ENCODE results near the gene TNS1. TPM values are rescaled to one million over a fixed set of nuclear protein-coding genes. Genes with fewer than 3 reads are reported as not detected.

TNS1 gene
- total and polyA plus RNA-seq, 10 of the 15 experiments (the other 5 are each of a cell fraction or from before 2014, with no cell fraction given): 0.05 to 0.44 TPM; not detected in 8

DNA sequence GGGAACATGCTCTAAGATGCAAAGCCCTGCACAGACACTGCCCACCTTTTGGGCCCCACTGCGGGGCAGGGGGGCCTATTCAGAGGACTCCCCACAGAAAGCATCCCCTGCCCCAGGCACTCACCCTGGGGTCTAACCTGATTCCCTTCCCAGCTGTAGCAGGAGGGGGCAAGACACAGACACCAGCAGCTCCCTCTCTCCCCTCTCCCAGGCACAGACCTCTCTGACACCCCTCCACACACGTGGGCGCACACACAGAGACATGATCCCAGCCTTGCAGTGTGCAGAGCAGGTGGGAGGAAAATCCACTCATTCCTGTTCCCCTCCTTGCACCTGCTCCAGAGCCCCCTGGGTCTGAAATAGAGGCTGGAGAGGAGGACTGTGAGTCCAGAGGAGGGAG, 10.7 kb downstream of the TNS1 start:
- Histone ChIP-seq H3K27me3 (replicated peaks in 1 of 2; ENCODE audit: control insufficient read depth in 2 of 2, insufficient read depth in 2 of 2, low read length in 1 of 2) (no peaks in the 10 kb centered on the region; a peak in 1 of 4 replicates), H2AFZ (ENCODE audit: control insufficient read depth, low read depth, low read length) (no peak overlapping the region), H3K4me3 (no peak overlapping the region), H3K27ac (ENCODE audit: control insufficient read depth, insufficient read depth) (no peak overlapping the region), H3K36me3 (ENCODE audit: control insufficient read depth in 2 of 2, insufficient read depth in 2 of 2, low read length in 1 of 2) (no peaks in the 10 kb centered on the region), H3K9ac (ENCODE audit: control insufficient read depth, insufficient read depth, low read length) (no peak overlapping the region), H3K79me2 (ENCODE audit: control insufficient read depth, insufficient read depth, low read length) (no peaks in the 10 kb centered on the region), H3K9me3 (replicated peaks; ENCODE audit: control insufficient read depth, insufficient read depth, low read length) (no peaks in the 10 kb centered on the region), H3K4me2 (ENCODE audit: control insufficient read depth, insufficient read depth) (no peak overlapping the region), H4K20me1 (ENCODE audit: control insufficient read depth, insufficient read depth) (peaks cover 2% of the 10 kb centered on the region; the same call in 1 of the 2 replicates), H3K4me1 (ENCODE audit: control insufficient read depth, insufficient read depth, low read length) (no peaks in the 10 kb centered on the region)
- ChIA-PET RAD21 (ENCODE audit: unreplicated experiment) (no interaction called here), POLR2A (no interaction called here), CTCF (interaction anchor here (1.2 kb wide), 1 partner anchor 203 kb away, joined by 5 read pairs; no protein-coding TSS in a partner anchor), SMC1A (ENCODE audit: uncharacterized antibody, unreplicated experiment) (interaction anchor here (1.8 kb wide), 1 partner anchor 206 kb away, joined by 3 read pairs; no protein-coding TSS in a partner anchor)
- TF ChIP-seq CREB1 (IDR thresholded peaks at IDR 0.05; ENCODE audit: low read depth): no peak
- no peak for TF ChIP-seq NFYB (IDR thresholded peaks at IDR 0.05; ENCODE audit: insufficient read depth, low read depth, low read length)
- TF ChIP-seq, protein P1, sequence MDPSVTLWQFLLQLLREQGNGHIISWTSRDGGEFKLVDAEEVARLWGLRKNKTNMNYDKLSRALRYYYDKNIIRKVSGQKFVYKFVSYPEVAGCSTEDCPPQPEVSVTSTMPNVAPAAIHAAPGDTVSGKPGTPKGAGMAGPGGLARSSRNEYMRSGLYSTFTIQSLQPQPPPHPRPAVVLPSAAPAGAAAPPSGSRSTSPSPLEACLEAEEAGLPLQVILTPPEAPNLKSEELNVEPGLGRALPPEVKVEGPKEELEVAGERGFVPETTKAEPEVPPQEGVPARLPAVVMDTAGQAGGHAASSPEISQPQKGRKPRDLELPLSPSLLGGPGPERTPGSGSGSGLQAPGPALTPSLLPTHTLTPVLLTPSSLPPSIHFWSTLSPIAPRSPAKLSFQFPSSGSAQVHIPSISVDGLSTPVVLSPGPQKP (IDR thresholded peaks at IDR 0.05; ENCODE audit: low read depth, low read length): no peak
- TF ChIP-seq JUND (IDR thresholded peaks at IDR 0.05; ENCODE audit: low read depth, low read length): no peak
- no peak for TF ChIP-seq ESRRA (IDR thresholded peaks at IDR 0.05; ENCODE audit: low read length)
- intact Hi-C loops (cut with micrococcal nuclease; ENCODE audit: unreplicated experiment): no loop called here
- BruUV-seq (replicated peaks): no TSS peak
- DNase-seq (ENCODE audit: low read depth, low spot score) (no peak), ATAC-seq (no peak), FAIRE-seq (no peak)
- 15% methylated on average over 3 of the region's 3 CpGs for WGBS (ENCODE audit: insufficient coverage, insufficient replicate concordance, low lambda C conversion rate, missing lambda C conversion rate)
- in situ Hi-C loops (cut with MboI): no loop called here

DNA sequence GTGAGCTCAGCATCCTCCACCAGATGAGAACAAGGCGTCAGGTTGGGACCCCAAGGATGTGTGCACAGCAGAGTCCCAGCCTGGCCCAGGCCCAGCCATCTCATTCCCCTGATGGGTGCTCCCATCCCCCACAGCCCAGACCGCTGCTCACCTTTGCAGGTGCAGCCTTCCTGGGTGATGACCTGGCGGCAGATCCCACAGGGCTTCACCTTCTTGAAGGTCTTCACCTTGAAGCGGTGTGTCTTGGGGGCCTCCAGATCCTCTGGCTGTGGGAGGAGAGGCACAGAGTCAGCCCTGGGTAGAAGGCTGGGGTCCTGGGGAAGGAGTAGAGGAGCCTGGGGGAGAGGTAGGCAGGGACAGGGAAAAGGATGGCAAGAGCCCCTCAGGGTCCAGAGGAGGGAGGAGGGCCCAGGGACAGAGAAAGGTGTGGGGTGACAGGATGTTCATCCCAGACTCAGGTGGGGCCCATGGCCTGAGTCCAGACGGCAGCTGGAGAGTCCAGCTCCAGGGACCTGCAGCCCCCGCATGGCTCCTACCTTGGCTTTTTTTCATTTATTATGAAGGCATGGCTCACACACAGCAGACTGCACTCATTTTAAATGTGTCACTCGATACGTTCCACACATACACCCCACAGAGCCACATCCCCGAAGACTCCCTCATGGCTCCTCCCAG, 11.9 kb downstream of the TNS1 start:
- Histone ChIP-seq H3K4me3 (no peak overlapping the region), H3K36me3 (ENCODE audit: control insufficient read depth in 2 of 2, insufficient read depth in 2 of 2, low read length in 1 of 2) (no peaks in the 10 kb centered on the region), H2AFZ (ENCODE audit: control insufficient read depth, low read depth, low read length) (no peak overlapping the region), H3K4me1 (ENCODE audit: control insufficient read depth, insufficient read depth, low read length) (no peaks in the 10 kb centered on the region), H3K79me2 (ENCODE audit: control insufficient read depth, insufficient read depth, low read length) (no peaks in the 10 kb centered on the region), H3K4me2 (ENCODE audit: control insufficient read depth, insufficient read depth) (no peak overlapping the region), H3K9ac (ENCODE audit: control insufficient read depth, insufficient read depth, low read length) (no peak overlapping the region), H3K27ac (ENCODE audit: control insufficient read depth, insufficient read depth) (no peak overlapping the region), H3K9me3 (replicated peaks; ENCODE audit: control insufficient read depth, insufficient read depth, low read length) (no peaks in the 10 kb centered on the region), H4K20me1 (ENCODE audit: control insufficient read depth, insufficient read depth) (peaks cover 2% of the 10 kb centered on the region; the same call in 1 of the 2 replicates), H3K27me3 (replicated peaks in 1 of 2; ENCODE audit: control insufficient read depth in 2 of 2, insufficient read depth in 2 of 2, low read length in 1 of 2) (no peaks in the 10 kb centered on the region; a peak in 1 of 4 replicates)
- ChIA-PET SMC1A (ENCODE audit: uncharacterized antibody, unreplicated experiment) (no interaction called here), POLR2A (no interaction called here), RAD21 (ENCODE audit: unreplicated experiment) (no interaction called here), CTCF (no interaction called here)
- no peak for ATAC-seq
- FAIRE-seq: no peak
- intact Hi-C loops (cut with micrococcal nuclease; ENCODE audit: unreplicated experiment) (no loop called here), in situ Hi-C loops (cut with MboI) (no loop called here)
- DNase-seq (ENCODE audit: low read depth, low spot score): no peak
- WGBS (ENCODE audit: insufficient coverage, insufficient replicate concordance, low lambda C conversion rate, missing lambda C conversion rate): 12% methylated on average over 9 of the region's 9 CpGs
- BruUV-seq (replicated peaks): no TSS peak
- TF ChIP-seq, protein P2, sequence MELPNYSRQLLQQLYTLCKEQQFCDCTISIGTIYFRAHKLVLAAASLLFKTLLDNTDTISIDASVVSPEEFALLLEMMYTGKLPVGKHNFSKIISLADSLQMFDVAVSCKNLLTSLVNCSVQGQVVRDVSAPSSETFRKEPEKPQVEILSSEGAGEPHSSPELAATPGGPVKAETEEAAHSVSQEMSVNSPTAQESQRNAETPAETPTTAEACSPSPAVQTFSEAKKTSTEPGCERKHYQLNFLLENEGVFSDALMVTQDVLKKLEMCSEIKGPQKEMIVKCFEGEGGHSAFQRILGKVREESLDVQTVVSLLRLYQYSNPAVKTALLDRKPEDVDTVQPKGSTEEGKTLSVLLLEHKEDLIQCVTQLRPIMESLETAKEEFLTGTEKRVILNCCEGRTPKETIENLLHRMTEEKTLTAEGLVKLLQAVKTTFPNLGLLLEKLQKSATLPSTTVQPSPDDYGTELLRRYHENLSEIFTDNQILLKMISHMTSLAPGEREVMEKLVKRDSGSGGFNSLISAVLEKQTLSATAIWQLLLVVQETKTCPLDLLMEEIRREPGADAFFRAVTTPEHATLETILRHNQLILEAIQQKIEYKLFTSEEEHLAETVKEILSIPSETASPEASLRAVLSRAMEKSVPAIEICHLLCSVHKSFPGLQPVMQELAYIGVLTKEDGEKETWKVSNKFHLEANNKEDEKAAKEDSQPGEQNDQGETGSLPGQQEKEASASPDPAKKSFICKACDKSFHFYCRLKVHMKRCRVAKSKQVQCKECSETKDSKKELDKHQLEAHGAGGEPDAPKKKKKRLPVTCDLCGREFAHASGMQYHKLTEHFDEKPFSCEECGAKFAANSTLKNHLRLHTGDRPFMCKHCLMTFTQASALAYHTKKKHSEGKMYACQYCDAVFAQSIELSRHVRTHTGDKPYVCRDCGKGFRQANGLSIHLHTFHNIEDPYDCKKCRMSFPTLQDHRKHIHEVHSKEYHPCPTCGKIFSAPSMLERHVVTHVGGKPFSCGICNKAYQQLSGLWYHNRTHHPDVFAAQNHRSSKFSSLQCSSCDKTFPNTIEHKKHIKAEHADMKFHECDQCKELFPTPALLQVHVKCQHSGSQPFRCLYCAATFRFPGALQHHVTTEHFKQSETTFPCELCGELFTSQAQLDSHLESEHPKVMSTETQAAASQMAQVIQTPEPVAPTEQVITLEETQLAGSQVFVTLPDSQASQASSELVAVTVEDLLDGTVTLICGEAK (IDR thresholded peaks at IDR 0.05; ENCODE audit: borderline replicate concordance): no peak
- TF ChIP-seq, protein P3, sequence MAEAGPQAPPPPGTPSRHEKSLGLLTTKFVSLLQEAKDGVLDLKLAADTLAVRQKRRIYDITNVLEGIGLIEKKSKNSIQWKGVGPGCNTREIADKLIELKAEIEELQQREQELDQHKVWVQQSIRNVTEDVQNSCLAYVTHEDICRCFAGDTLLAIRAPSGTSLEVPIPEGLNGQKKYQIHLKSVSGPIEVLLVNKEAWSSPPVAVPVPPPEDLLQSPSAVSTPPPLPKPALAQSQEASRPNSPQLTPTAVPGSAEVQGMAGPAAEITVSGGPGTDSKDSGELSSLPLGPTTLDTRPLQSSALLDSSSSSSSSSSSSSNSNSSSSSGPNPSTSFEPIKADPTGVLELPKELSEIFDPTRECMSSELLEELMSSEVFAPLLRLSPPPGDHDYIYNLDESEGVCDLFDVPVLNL (IDR thresholded peaks at IDR 0.05; ENCODE audit: low read depth, low read length): no peak
- TF ChIP-seq, protein P4, sequence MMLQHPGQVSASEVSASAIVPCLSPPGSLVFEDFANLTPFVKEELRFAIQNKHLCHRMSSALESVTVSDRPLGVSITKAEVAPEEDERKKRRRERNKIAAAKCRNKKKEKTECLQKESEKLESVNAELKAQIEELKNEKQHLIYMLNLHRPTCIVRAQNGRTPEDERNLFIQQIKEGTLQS (IDR thresholded peaks at IDR 0.05; ENCODE audit: borderline replicate concordance, extremely low read depth, low read depth, low read length): no peak
- TF ChIP-seq ZNF622 (IDR thresholded peaks at IDR 0.05): no peak
- no peak for TF ChIP-seq BRCA1 (IDR thresholded peaks at IDR 0.05; ENCODE audit: low read depth, low read length)
